Prostate gland (tissue), 2 donors: ENCODE measurements around the gene ATXN1. TPM values are rescaled to one million over a fixed set of nuclear protein-coding genes. Genes with fewer than 3 reads are reported as not detected.
"Not testable (repeated sequence)": the region's sequence is repeated elsewhere in the genome, so short reads cannot be mapped to it uniquely, and the experiment has no call there.

ENCODE experiments used
- DNase-seq: peaks from one replicate; pipeline ENCODE4 v3.0.0-alpha.2; 2019; ENCODE audit warnings: low spot score
- H3K27ac ChIP-seq, 2 donors: fragments of 200-600 bp; sonication (generic); 2 replicates each; pipeline ENCODE4 v1.5.1; 2017 to 2019
- H3K27me3 ChIP-seq: fragments of 200-600 bp; sonication (generic); replicated peaks from 2 replicates; pipeline ENCODE4 v1.5.1; 2019; ENCODE audit not compliant: insufficient read depth
- H3K36me3 ChIP-seq, 2 donors: fragments of 200-600 bp; sonication (generic); 1 replicate in 1 of 2; 2 replicates in 1 of 2; pipeline versions ENCODE4 v1.5.1 to v1.8.1; 2017 to 2019
- H3K4me1 ChIP-seq: fragments of 200-600 bp; sonication (generic); replicated peaks from 2 replicates; pipeline ENCODE4 v1.5.1; 2019
- H3K4me3 ChIP-seq, 2 donors: fragments of 200-600 bp; sonication (generic); 2 replicates each; pipeline ENCODE4 v1.5.1; 2017 to 2019
- H3K9me3 ChIP-seq: fragments of 200-600 bp; sonication (generic); 2 replicates; pipeline ENCODE4 v1.5.1; 2017
- POLR2A ChIP-seq: fragments of 450-650 bp; IDR thresholded peaks from one replicate; pipeline ENCODE4 v1.6.1; 2016; ENCODE audit warnings: antibody characterized with exemption, mild to moderate bottlenecking
- POLR2AphosphoS5 ChIP-seq: sonication (generic); formaldehyde crosslinking; IDR thresholded peaks from one replicate; pipeline ENCODE4 v1.6.1; 2017; ENCODE audit warnings: antibody characterized with exemption
- WGBS: methylation state at CpG from one replicate; pipeline ENCODE4 v1.1.5; 2018; 5-methylcytosine and 5-hydroxymethylcytosine counted together
- intact Hi-C: fragments of 100-400 bp; cut with DNase I; formaldehyde crosslinking; loops from one replicate; pipeline ENCODE4 v1.14.2; 2022
- total RNA-seq, 2 donors: library from RNA; depleted of rRNA; stranded (reverse); fragments of >200 nt; gene quantifications; one replicate each; pipeline ENCODE4 v1.1.0, GENCODE V29; 2016
- TF ChIP-seq, protein P1 (sequence below), 4 experiments: fragments of 200-600 bp in 2 of 4; fragments of 450-650 bp in 2 of 4; sonication (generic) in 2 of 4; IDR thresholded peaks; 1 replicate in 3 of 4; 2 replicates in 1 of 4; pipeline ENCODE4 v1.5.1; 2016 to 2019; ENCODE audit warnings: antibody characterized with exemption in 4 of 4, mild to moderate bottlenecking in 2 of 4, moderate library complexity in 2 of 4

ATXN1 gene
- total RNA-seq, 2 donors from 2014 or later = 28.5 to 89.0 TPM

DNA sequence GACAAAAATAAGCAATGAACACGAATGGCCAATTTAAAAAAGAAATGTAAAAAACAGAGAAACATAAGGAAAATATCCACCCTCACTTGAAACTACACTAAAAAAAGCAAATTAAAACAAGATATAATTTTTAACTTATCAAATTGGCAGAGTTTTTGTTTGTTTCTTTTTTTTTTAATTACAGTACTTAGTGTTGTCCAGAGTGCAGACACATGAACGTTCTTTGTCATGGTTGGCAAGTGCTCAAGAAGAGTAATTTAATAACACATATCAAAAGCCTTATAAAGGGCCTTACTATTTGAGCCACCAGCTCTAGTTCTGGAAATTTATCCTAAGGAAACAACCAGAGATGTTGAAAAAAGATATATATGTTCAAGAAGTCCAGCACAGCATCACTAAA is 142.3 kb downstream of the ATXN1 start:
- intact Hi-C loops = no loop called here

GRCh38 chr6:16615215-16615614 is 146.0 kb downstream of the ATXN1 start:
- intact Hi-C loops, H3K4me3 ChIP-seq, H3K4me1 ChIP-seq, H3K9me3 ChIP-seq, DNase-seq, H3K36me3 ChIP-seq, H3K27ac ChIP-seq, H3K27me3 ChIP-seq: not testable (repeated sequence)
- 99% methylated on average over 4 of the region's 6 CpGs for WGBS

More for the DNA sequence above, 142.3 kb downstream of the ATXN1 start:
- Histone ChIP-seq H3K27ac (no peak overlapping the region), H3K27me3 (no peaks in the 10 kb centered on the region), H3K36me3 (no peaks in the 10 kb centered on the region), H3K4me1 (no peaks in the 10 kb centered on the region), H3K9me3 (no peaks in the 10 kb centered on the region), H3K4me3 (no peak overlapping the region)
- no peak for TF ChIP-seq POLR2AphosphoS5
- no peak for TF ChIP-seq POLR2A
- TF ChIP-seq, protein P1, sequence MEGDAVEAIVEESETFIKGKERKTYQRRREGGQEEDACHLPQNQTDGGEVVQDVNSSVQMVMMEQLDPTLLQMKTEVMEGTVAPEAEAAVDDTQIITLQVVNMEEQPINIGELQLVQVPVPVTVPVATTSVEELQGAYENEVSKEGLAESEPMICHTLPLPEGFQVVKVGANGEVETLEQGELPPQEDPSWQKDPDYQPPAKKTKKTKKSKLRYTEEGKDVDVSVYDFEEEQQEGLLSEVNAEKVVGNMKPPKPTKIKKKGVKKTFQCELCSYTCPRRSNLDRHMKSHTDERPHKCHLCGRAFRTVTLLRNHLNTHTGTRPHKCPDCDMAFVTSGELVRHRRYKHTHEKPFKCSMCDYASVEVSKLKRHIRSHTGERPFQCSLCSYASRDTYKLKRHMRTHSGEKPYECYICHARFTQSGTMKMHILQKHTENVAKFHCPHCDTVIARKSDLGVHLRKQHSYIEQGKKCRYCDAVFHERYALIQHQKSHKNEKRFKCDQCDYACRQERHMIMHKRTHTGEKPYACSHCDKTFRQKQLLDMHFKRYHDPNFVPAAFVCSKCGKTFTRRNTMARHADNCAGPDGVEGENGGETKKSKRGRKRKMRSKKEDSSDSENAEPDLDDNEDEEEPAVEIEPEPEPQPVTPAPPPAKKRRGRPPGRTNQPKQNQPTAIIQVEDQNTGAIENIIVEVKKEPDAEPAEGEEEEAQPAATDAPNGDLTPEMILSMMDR (IDR thresholded peaks at IDR 0.05) = no peak
- DNase-seq = no peak
- WGBS = 42% methylated on average over 2 of the region's 2 CpGs

- H3K27ac ChIP-seq, DNase-seq, intact Hi-C loops, H3K27me3 ChIP-seq, H3K36me3 ChIP-seq, H3K4me3 ChIP-seq, H3K4me1 ChIP-seq, H3K9me3 ChIP-seq: not testable (repeated sequence)
- WGBS = 86% methylated on average over 3 of the region's 3 CpGs
Observed at GRCh38 chr6:16614143-16614542, 147.1 kb downstream of the ATXN1 start.

DNA sequence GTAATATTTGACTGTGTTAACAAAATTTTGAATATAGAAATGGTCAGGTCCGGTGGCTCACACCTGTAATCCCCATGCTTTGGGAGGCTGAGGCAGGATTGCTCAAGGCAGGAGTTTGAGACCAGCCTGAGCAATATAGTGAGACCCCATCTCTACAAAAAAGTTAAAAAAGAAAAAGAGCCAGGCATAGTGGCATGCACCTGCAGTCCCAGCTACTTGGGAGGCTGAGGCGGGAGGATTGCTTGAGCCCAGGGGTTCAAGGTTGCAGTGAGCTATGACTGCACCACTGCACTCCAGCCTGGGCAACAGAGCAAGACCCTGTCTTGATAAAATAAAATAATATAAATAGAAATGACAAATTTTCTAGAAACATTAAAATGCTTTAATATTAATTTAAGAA is 147.8 kb downstream of the ATXN1 start:
- intact Hi-C loops, H3K4me3 ChIP-seq, H3K27ac ChIP-seq, H3K9me3 ChIP-seq, H3K27me3 ChIP-seq, H3K36me3 ChIP-seq, DNase-seq, H3K4me1 ChIP-seq: not testable (repeated sequence)
- 98% methylated on average over 2 of the region's 2 CpGs for WGBS

GRCh38 chr6:16608444-16608843 is 152.8 kb downstream of the ATXN1 start:
- no peaks in the 10 kb centered on the region for H3K36me3 ChIP-seq
- no peaks in the 10 kb centered on the region for H3K27me3 ChIP-seq
- intact Hi-C loops = no loop called here
- no peaks in the 10 kb centered on the region for H3K4me1 ChIP-seq
- H3K9me3 ChIP-seq = no peaks in the 10 kb centered on the region
- no peak for TF ChIP-seq POLR2AphosphoS5
- TF ChIP-seq, protein P1 (IDR thresholded peaks at IDR 0.05) = no peak
- no peak for TF ChIP-seq POLR2A
- H3K4me3 ChIP-seq = no peak overlapping the region
- 77% methylated on average over 4 of the region's 4 CpGs for WGBS
- no peak for DNase-seq
- H3K27ac ChIP-seq = no peak overlapping the region

GRCh38 chr6:16602035-16602434 is 159.2 kb downstream of the ATXN1 start:
- TF ChIP-seq, protein P1 (IDR thresholded peaks at IDR 0.05) = no peak
- TF ChIP-seq POLR2AphosphoS5 = no peak
- no peak for TF ChIP-seq POLR2A
- DNase-seq = no peak
- intact Hi-C loops = no loop called here
- Histone ChIP-seq H3K27ac (no peak overlapping the region), H3K4me1 (no peaks in the 10 kb centered on the region), H3K9me3 (no peaks in the 10 kb centered on the region), H3K27me3 (no peaks in the 10 kb centered on the region), H3K36me3 (no peaks in the 10 kb centered on the region), H3K4me3 (no peak overlapping the region)
- WGBS = 95% methylated on average over 3 of the region's 3 CpGs
